GM12872 (cell line): Measurements from ENCODE around the gene ZBTB20.

Experiments used
- CTCF ChIP-seq: IDR thresholded peaks from 3 replicates; pipeline ENCODE4 v1.5.1; 2011; ENCODE audit warnings: low read depth, mild to moderate bottlenecking, low read length, moderate library complexity; ENCODE audit not compliant: insufficient read depth

The ZBTB20 gene

GRCh38 chr3:114998971-114999579 lies 148.0 kb downstream of the ZBTB20 start:
- TF ChIP-seq CTCF: no peak

- no peak for TF ChIP-seq CTCF
These were observed 152.3 kb downstream of the ZBTB20 start for GRCh38 chr3:114994554-114995341.

- TF ChIP-seq CTCF: no peak
These were observed 161.3 kb downstream of the ZBTB20 start for GRCh38 chr3:114985776-114986175.

- TF ChIP-seq CTCF: no peak
These were observed 163.8 kb downstream of the ZBTB20 start for GRCh38 chr3:114983248-114983647.

- no peak for TF ChIP-seq CTCF
These were observed 172.7 kb downstream of the ZBTB20 start for GRCh38 chr3:114974387-114974786.

- TF ChIP-seq CTCF: no peak
These were observed 173.6 kb downstream of the ZBTB20 start for GRCh38 chr3:114973536-114973935.

GRCh38 chr3:114967168-114967567 lies 179.9 kb downstream of the ZBTB20 start:
- no peak for TF ChIP-seq CTCF
